GM19395 (cell line): Measurements from ENCODE around the gene NF2.

Experiments used
- ATAC-seq: cut with Tn5 transposase; IDR thresholded peaks from one replicate; pipeline ENCODE4 v1.9.1; 2021; ENCODE audit warnings: mild to moderate bottlenecking, moderate library complexity; ENCODE audit not compliant: unreplicated experiment

NF2 gene

DNA sequence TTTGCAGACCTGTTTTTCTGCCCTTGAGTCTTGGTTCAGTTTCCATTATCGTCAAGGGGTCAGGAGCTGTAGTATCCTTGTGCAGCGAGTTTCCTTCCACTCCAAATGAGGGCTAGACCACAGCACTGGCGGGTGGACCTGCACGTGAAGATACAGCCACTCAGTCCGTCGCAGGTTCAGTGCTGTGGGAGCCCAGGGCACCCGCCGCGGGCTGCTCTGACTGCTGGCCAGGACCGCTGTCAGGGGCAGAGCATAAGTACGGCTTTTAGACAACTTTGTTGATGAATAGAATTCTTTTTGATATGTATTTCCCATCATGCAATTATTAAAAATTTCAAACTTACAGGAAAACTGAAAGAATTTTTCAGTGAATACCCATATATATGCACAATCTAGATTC is 56.6 kb downstream of the NF2 start:
- no peak for ATAC-seq

DNA sequence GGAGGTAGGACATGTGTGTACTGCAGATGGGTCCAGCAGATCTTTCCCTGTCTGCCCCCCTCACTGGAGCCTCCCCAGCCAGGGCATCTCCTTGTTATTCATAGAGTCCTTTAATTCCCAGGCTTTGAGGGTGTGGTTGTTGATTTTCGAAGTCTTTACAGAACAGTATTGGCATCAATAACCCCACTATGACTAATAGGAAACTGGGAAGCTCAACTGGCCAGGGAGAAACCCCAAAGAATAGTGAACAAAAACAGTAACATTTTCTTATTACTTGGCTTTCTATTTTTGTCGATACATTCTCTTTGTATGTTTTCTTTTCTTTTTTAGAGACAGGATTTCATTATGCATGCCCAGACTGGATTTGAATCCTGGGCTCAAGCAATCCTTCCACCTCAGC is 57.9 kb downstream of the NF2 start:
- no peak for ATAC-seq

DNA sequence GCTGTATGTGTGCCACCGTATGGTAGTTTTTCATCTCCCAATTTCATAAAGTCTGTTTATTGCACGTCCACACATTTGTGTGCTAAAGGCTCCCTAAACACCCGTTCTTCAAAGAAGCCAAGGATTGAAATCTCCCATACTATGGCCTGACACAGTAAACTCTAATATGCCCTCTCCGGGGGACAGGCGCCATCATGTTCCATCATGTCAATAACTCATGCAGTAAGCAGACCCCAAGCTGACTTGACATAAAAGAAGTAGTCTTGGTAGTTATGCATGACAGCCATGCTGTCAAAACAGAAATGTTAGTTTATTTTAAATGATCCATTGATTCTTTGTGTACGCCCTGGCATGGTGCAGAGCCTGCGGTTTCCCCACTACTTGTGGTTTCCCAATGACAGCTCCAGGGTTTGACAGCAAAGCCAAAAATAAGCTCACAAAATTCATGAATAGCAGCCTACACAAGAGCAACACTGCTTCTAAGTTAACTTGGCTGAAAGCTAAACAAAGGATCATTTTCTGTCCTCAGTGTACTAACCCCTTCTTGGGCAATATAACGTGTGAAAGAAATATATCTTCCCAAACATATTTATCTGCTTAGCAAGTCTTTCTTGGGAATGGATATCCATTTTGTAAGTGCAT is 59.9 kb downstream of the NF2 start:
- ATAC-seq: no peak

DNA sequence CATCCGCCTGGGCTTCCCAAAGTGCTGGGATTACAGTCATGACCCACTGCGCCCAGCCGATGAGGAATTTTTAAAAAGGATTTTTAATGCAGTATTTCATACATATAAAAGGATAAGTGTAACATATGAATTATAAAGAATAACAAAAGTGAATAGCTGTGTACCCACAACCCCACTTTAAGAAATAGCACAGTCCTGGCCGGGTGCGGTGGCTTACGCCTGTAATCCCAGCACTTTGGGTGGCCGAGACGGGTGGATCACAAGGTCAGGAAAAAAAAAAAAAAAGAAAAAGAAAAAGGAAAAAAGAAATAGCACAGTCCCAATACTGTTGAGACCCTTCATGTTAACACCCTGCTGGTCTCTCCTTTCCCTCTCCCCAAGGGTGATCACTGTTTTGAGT is 62.1 kb downstream of the NF2 start:
- ATAC-seq: no peak

DNA sequence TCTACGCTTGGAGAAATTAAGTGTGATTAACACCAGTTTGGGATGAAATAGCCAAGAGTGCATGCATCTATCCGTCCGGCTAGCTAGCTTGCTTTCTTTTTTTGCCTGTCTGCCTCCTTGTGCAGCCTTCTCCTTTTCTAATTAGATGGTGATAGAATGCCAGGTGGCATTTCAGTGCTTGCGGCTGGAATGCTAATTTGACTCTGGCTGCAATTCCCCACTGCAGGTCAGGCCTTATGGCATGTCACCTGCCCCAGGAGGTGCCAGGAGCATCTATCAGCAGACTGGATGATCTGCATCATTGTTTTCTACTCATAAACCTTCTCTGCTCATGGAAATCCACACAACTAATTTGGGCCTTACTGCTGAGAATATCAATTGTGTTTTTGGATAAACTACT is 65.2 kb downstream of the NF2 start:
- no peak for ATAC-seq

DNA sequence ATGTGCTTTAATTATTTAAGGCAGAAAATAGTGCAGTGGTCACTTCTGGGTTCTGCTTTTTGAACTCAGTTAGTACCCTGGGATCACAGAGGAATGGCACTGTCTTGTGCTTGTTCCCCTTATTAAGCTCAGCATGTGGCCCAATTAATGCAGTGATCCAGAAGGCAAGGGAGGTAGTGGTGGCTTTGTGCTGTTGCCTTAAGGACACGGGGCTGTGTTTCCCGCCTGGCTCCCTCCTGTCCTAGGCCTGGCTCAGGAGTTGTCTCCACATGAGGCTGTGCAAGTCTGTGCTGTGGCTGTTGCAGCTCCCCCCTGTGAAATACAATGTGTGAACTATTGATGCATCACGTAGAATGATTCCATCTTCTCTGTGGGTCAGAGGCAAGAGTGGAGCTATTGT is 67.2 kb downstream of the NF2 start:
- ATAC-seq: no peak

DNA sequence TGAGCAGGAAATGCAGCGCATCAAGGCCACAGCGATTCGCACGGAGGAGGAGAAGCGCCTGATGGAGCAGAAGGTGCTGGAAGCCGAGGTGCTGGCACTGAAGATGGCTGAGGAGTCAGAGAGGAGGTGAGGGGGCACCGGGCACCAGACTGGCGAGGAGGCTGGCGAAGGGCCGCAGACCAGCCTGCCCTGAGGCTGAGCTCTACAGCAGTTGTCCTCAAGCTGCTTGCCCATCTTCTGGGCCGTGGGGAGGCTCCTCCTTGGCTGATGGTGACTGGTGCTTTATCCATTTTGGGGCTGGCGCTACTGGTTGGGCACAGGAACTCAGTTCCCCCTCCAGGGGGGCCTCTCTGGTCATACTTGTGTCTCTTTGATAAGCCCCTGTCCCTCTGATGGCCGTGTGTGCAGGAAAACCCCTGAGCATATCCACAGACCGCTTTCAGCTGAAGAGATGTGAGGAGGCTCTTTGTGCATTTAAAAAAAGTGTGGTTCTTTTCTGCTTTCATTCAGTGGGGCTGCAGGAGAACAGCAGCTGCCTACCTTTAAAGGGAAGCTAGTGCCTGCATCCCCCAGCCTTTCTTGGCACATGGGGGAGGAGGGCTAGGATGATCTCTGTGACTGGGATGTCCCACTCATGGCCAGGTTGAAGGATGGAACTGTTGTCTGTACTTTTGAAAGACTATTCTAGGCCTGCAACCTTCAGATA is 70.1 kb downstream of the NF2 start:
- no peak for ATAC-seq

DNA sequence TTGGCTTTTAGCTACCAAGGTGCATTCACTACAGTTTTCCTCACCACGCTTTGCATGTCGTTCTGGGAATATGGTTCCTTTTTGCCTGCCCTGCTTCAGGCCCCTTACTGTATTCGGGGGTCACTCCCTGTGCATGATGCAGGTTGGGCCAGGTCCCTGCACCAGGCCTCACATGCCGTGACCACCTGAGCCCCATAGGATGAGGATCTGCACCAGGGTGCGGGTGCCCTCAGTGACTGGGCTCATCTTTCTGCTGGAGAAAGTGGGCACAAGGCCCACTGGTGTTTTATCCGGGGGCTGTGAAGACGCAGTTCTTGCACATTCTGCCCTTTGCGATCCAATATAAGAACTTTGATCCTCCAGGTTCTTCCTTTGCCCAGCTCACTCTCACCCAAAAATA is 70.7 kb downstream of the NF2 start:
- ATAC-seq: no peak

DNA sequence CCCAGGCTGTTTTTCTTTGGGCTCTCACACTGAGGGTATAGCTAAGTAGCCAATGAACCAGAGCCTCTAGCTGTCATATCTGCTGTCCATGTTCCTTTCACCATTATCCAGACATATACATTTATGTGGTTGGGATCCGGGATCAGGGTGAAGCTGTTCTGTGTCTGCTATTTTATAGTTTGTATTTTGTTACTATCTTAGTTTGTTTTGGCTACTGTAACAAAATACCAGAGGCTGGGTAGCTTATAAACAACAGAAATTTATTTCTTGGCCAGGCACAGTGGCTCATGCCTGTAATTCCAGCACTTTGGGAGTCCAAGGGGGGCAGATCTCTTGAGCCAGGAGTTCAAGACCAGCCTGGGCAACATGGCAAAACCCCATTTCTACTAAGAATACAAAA is 75.9 kb downstream of the NF2 start:
- ATAC-seq: no peak

DNA sequence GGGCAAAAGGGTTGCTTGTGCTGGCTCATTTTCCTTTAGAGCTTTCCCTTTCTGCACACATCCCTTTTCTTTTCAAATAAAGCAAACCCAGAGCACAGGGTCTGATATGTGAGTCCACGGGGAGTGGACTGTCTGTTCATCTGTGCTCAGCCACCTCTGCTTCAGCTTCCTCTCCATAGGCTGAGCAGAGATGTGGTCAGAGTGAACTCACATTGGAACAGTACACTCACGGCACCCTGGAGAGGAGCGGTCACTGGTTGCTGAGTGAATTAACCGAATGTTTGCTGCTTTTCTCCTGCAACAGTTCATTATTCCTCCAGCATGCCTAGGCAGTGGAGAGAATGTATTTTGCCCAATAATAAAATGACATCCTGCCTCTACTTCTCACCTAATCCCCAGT is 80.1 kb downstream of the NF2 start:
- ATAC-seq: no peak

DNA sequence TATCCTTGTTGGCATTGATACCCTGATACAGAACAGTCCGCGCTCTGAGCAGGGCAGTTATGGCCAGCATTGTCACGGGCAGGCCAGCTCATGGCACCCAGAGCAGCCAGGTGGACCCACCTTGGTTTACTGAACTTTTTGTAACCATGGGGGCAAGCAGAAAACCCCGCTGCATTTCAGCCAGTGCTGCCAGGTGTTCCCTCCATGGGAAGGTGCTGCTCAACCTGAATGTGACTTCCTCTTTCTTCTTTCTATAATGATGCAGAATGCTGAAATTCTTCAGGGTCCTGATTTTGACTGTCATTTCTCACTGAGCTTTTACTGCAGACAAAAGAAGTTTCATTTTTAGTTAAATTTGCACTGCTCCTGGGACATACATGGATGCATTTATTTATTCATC is 80.8 kb downstream of the NF2 start:
- ATAC-seq: no peak

DNA sequence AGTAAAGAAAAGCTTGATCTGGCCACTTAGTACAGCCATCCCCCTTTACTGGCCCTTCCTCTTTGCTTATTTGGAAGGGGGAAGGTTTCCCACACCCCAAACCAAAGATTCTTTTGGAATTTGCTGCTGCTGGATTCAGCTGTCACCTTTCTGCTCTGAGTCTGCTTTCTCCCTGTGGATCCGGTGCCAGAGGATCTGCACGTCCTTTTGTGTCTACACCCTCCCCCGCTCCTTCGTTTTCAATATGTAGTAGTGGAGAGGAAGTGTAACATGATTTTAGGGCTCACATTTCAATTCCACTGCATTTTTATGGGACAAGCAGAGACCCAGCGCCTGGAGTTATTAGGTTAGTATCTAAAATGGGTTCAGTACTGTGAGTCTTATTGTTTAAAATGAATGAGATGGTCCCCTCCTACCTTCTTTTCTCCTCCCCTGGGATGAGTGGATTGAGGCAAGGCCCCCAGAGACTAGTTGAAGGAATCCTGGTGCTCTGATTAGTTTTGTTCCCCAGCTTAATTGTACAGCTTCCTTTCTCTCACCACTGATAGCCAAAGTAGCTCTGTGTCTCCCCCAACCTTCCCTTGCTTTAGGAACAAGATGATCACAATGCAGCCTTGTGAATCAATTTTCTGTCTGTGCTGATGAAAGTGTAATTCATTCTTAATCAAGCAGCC is 85.9 kb downstream of the NF2 start:
- no peak for ATAC-seq

DNA sequence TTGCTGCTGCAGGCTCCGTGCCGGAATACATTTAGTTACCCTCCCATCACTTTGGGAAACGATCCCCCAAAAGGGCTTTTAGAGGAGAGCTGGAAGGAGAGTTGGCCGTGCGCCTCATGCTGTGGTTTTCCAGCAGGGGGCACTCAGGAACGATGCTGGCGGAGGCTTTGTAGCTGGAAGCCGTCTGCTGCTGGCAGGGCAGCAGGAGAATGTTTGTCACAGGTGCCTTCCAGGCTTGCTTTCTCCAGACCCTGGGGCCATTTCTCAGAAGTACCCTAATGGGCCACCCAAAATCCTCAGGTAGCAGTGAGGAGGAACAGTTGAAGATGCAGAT is 86.4 kb downstream of the NF2 start:
- no peak for ATAC-seq

DNA sequence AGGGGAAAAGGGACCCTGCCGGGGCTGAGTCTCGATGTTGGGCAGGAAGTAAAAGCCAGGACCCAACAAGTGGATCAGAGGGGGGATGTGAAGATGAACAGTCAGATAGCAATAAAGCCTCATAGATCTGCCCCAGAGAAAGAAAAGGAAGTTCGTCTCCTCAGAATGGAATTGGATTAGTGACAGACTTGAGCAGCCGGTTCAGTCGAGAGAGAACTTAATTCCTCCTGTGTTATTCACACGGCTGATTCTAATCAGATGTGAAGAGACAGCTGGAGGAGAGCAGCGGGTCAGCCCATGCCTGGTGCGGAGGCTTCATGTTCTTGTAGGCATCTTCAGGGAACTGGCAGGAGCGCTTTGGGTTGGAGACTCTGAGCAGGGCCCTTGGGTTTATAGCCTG is 87.0 kb downstream of the NF2 start:
- ATAC-seq: no peak

DNA sequence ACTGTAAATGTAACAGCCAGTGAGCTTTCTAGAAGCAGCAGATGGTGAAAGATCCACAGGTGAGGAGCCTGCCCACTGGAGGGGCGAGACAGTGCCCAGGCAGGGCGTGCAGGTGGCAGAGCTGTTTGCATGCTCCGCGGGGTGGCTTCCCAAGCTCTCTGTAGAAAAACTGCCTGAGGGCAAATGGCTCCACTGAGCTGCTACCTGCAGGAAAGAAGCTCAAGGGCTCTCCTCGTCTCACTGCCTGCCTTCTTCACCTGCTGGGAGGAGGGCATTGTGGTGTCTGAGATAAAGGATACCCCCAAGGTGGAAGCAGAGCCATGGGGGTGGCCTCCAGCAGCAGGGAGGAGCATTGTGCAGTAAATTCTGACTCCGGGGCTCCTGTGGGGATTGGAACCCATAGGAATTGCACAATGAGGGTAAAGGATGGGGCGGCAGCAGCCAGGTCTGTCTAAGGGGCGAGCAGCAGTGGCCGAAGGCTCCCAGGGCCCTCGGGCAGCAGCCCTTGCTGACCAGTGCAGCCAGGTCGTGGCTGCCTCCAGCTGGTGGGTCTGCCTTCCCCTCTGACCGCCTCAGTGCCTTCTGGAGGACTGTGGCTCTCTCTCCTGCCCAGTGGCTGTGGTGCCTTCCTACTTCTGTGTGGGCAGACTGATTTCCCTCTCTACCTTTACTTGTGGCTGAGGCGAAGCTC is 88.3 kb downstream of the NF2 start:
- ATAC-seq: no peak

DNA sequence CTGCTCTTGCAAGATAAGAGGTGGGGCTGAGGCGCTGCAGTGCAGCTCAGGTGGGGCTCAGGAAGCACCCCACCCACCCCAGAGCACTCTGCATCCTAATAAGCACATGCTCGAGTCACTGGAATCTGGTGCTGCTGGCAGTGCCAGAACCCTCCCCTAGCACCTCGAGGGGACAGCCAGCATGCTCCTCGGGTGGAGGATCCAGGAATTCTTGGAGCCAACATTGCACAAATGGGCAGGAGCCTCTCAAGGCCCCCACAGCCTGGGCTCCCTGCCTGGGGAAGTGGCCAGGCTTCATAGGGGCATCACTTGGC is 88.9 kb downstream of the NF2 start:
- no peak for ATAC-seq

DNA sequence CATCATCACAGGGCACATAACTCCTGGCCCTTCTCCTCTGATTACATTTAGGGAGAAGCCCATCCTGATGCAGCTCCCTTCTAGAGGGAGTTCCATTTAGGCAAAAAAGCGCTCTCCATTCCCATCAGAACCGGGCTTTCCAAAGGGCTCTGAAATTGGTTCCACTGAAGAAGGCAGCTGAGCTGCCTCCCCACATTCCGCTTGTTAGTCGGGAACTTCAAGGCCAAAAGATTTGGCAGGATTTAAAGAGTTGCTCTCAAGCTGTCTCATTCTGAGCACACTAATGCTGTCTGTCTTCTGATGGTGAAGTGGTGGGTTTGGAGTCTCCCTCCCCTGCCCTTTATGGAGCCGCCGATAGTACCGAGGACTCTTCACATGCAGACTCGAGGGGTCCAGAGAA is 89.7 kb downstream of the NF2 start:
- ATAC-seq: no peak

DNA sequence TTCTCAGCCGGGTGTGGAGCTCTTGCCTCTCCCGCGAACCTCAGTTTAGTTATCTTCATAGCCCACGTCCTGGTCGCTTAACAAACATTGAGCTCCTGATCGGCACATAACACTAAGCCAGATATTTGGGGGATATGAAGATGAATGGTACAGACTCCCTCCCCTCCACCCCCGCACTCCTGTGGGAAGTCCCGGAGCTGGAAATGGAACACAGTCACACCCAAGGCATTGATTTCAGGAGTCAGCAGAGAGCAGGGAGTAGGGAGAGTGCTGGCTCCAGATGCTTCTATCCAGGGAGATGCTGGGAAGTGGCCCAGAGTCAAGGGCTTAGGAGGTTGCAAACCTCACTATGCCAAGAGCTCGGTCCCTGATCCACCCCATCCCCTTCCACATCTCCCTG is 90.2 kb downstream of the NF2 start:
- no peak for ATAC-seq

DNA sequence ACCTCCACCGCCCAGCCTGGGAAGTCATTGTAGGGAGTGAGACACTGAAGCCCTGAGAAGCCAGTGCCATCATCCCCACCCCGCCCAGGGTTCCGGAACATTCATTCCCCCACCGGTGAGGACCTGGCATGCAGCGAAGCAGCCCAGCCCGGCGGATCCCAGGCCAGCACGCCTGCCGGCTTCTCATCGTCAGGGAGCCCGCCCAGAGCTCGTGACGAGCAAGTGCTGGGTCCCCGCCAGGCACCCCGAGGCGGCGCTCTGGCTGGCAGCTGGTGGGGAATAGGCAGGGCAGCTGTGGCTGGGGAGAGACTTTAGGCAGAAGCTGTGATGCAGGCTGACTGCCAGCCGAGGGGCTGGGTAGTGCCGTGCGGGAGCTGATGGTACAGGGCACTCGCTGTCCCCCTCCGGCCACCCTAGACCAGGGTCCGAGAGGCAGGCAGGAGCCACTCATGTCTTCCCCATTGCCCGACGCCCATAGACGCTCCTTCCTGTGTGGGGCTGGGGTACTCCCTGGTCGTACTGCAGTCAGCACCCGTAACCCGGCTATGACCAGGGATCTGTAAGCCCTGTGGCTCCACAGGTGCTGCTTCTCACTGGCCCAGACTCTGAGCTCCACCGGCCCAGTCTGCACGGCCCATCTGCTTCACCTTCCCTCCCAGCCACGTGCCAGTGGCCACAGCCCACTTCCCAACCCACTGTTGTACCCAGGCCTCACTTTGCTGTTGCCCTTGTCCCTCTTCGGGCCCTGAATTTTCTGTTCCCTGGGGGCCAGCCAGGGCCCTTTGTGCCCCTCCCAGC is 91.9 kb downstream of the NF2 start:
- no peak for ATAC-seq

DNA sequence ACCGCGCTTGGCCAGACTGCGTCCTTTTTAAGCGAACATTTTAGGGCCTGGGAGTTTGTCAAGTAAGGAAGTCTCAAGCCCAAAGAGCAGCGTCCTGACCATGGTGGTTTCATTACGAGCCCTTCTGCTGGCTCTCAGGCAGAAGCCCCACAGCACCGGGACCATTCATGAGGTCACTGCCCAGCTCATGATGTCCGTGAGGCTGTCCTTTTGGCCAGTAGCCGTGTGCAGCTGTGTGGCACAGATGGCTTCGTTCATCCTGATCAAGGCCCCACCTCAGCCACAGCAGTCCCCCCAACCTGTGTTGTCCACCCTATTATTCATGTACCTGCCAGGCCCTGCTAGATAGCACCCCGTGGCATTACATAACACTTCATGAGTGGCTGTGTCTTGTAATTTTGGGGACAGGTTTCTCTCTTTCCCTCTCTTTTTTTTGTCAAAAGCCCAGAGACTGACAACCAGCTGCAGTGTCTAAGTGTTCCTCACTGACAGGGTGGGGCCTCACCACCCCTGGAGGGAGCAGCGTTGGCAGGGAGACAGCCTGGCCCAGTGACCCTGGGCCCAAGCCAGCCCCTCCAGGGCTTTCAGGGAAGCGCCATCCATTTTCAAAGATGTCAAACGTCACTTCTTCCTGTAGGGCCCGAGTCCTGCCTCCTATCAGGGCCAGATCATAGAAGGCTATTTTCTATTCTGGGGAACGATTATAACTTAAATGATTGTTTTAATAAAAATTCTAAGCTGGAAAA is 94.6 kb downstream of the NF2 start:
- ATAC-seq: no peak
